NCI-H1105 treated with DMSO at 0.1 percent for 48 hours (cell line): ENCODE measurements around the gene FBXL4.

Experiments used
- DNase-seq: peaks from one replicate; lab custom pipeline; 2025; lab: John Stamatoyannopoulos, UW

The FBXL4 gene

DNA sequence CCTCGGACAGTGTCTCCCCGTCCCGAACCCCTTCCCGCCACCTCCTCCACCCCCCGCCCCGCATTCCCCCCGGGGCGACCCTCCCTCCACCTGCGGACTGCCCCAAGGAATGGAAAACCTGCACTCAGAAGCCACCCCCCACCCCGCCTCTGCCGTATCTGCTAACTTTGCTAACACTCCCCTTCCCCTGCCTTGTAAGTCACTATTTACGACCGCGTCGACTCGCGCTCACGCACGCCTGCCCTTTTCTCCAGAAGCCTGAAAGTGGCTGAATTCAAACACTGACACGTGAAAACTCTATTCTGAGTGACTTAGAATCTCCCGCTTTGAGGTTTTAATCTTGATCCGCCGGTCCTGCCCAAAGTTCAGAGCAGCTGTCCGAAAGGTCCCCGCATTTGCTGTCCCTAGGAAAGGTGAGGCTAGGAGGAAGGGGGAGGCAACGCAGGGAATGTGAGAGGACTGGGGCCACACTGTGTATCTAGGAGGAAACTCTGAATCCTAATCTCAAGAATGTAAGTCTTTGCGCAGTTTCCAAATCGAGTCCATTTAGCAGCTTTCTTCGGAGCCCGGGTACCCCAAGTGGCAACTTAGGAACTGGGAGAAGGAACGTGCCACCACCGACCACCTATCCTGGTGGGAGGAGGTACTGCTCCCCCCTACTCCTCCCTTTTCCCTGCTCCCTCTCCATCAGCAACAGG lies 122.7 kb downstream of the FBXL4 start:
- DNase-seq: no peak

DNA sequence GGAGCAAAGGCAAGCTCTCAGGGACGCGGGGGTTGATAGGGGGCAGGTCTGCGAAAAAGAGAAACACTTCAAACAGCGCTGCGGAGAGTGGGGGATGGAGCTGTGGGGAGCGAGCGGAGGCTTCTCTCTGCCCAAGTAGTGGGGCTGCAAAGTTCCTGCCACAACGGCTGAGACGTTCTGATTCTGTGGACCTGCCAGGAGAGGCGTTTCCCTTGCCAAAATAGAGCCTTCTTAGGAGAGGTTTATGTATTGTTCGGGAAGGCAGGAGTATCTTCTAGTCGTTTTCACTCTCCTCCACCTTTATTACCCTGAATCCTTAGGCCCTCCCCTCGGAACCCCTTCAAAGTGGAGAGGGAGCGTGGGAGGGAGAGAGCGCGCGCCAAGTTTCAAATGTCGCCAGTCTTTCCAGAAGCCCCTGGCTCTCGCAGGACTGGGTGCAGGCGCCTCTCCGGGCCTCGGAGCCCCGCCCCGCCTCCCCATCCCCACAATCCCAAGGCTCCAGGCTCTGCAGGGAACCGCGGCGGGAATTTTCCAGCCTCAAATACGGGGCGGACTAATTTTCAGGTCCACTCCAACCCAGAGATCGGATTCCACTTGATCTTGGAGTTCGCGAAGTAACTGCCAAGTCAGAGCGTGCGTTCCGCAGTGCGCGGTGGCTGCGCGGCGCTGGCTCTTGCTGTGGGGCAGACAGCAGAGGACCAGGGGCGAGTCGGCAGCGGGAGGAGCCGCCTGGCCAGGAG lies 123.4 kb downstream of the FBXL4 start:
- no peak for DNase-seq

DNA sequence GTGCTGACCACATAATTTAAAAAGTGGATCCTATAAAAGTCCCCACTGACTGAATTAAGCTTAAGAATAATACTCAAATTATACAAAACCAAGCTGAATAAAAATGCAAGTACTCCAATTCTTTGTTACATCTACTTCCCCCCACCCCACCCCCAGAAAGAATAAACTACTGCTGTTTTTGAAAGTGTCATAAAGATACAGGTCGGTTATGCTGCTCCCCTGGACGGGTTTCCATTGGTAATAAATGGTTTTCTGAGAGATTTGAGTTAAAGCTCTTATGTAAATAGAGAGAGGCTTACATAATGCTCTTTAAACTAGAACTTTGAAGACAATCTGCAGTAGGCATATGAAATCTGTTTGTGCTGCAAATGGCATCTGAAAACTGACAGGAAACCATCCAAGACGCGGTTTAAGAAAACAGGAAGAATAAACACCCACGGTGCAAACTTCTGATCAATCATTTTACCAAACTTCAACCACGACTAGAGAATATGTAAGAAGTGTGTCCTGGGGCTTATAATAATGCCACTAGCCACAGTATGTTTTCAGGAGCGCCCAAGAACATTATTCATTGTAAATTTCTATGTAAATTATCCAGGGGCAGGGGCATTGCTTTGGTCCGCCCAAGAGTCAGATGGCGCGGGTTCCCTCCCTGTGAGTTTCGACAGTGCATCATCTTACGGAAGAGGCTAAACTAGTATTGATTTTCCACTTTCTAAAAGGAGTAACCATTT lies 124.2 kb downstream of the FBXL4 start:
- DNase-seq: no peak

DNA sequence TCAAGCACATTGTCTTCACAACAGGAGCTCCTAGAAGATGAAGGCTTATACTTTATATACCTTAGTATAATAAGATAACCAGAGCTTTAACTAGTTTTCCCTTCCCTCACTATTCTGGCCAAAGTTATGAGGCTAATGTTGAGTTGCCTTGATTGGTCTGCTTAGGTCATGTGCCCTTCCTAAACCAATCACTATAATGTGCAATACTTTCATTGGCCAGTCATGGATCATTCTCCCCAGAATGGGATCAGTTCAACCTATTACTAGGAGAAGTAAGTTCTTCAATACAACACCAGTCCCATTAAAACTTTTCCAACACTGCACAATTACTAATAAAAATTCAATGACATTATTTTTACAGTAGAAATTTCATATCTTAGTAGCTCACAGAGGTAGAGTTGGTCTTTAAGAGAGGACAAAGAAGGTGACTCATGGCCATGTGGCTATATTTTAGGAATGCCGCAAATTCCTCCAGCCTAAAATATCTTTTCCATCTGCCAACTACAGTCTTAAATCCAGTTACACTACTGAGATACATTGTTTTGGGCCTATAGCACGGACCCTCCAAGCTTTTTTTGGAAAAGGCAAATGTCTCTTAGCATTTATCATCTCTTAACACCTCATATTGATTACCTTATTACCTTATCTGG lies 125.9 kb downstream of the FBXL4 start:
- DNase-seq: no peak
